K562 (cell line): Measurements from ENCODE around the gene ARHGAP8. TPM values are rescaled to one million over a fixed set of nuclear protein-coding genes. Genes with fewer than 3 reads are reported as not detected.

Source experiments
- ATAC-seq: fragments of 200-7000 bp; cut with Tn5 transposase; 3 replicates; pipeline ENCODE4 v1.9.1; 2020; ENCODE audit warnings: moderate library complexity
- BruUV-seq: library from RNA; stranded (reverse); fragments of 400-500 nt; replicated peaks from 2 replicates; lab custom pipeline; 2021; lab: Mats Ljungman, UMichigan
- CTCF ChIA-PET: fragments of 300-600 bp; formaldehyde crosslinking; extraction: SDS; loops from one replicate; lab custom pipeline; 2021; ENCODE audit warnings: low intra/inter-chr PET ratio; lab: Yijun Ruan, JAX
- POLR2A ChIA-PET: fragments of 300-600, 350-650 bp; sonication (Branson Sonifier 250); formaldehyde crosslinking; extraction: SDS; loops from one replicate; lab custom pipeline; 2021; ENCODE audit warnings: antibody characterized with exemption, inconsistent platforms; lab: Yijun Ruan, JAX
- DNase-seq, 4 experiments: peaks; one replicate each; pipeline versions ENCODE4 v3.0.0 to v3.0.0-alpha.2; 2011 to 2018; ENCODE audit warnings: low spot score in 3 of 4, mixed read lengths in 3 of 4; ENCODE audit errors: extremely low read depth in 1 of 4
- FAIRE-seq: peaks from 2 replicates; lab custom pipeline; 2011; peaks lifted over from hg19 to GRCh38; lab: Jason Lieb, UNC
- H2AFZ ChIP-seq: 2 replicates; pipeline ENCODE4 v1.6.0; 2011; ENCODE audit warnings: low read depth, low read length, control low read depth, inconsistent platforms
- H3K27ac ChIP-seq: fragments of 200-600 bp; 3 replicates; pipeline ENCODE4 v1.8.0; 2011; ENCODE audit warnings: low read depth, mild to moderate bottlenecking, control low read depth, inconsistent platforms, low read length, moderate library complexity, mixed read lengths; ENCODE audit errors: extremely low read depth
- H3K27me3 ChIP-seq, 2 experiments: fragments of 300-600 bp in 1 of 2; 2 replicates in 1 of 2; 3 replicates in 1 of 2; pipeline versions ENCODE4 v1.6.0 to v1.8.0; 2011; ENCODE audit warnings: inconsistent platforms in 2 of 2, low read length in 2 of 2, mild to moderate bottlenecking in 1 of 2, mixed read lengths in 1 of 2, moderate library complexity in 1 of 2; ENCODE audit not compliant: control insufficient read depth in 2 of 2, insufficient read depth in 2 of 2
- H3K36me3 ChIP-seq: fragments of 300-600 bp; 3 replicates; pipeline ENCODE4 v1.8.0; 2011; ENCODE audit warnings: mild to moderate bottlenecking, low read length, inconsistent platforms; ENCODE audit not compliant: control insufficient read depth, insufficient read depth
- H3K4me1 ChIP-seq, 2 experiments: fragments of 200-600 bp in 1 of 2; replicated peaks in 1 of 2; 2 replicates in 1 of 2; 3 replicates in 1 of 2; pipeline versions ENCODE4 v1.5.1 to v1.8.0; 2011; ENCODE audit warnings: inconsistent platforms in 2 of 2, low read length in 2 of 2, mild to moderate bottlenecking in 1 of 2, mixed read lengths in 1 of 2, moderate library complexity in 1 of 2; ENCODE audit not compliant: control insufficient read depth in 2 of 2, insufficient read depth in 2 of 2
- H3K4me2 ChIP-seq: 2 replicates; pipeline ENCODE4 v1.6.1; 2011; ENCODE audit warnings: low read length, control low read depth, inconsistent platforms, mixed read lengths; ENCODE audit not compliant: insufficient read depth
- H3K4me3 ChIP-seq: fragments of 200-600 bp; sonication (generic), shearing (Covaris generic); 2 replicates; pipeline ENCODE4 v1.5.1; 2016; ENCODE audit warnings: control low read depth, inconsistent platforms
- H3K79me2 ChIP-seq: fragments of 200-600 bp; 3 replicates; pipeline ENCODE4 v1.8.0; 2011; ENCODE audit warnings: low read length, inconsistent platforms; ENCODE audit not compliant: control insufficient read depth, insufficient read depth
- H3K9ac ChIP-seq, 2 experiments: 2 replicates each; pipeline versions ENCODE4 v1.6.0 to v1.6.1; 2011; ENCODE audit warnings: low read depth in 2 of 2, low read length in 2 of 2, control low read depth in 1 of 2, inconsistent platforms in 1 of 2, mild to moderate bottlenecking in 1 of 2, mixed read lengths in 1 of 2; ENCODE audit not compliant: insufficient read depth in 1 of 2
- H3K9me1 ChIP-seq: one replicate; pipeline ENCODE4 v1.6.0; 2011; ENCODE audit warnings: inconsistent platforms, mild to moderate bottlenecking, low read length, moderate library complexity; ENCODE audit not compliant: control insufficient read depth, insufficient read depth
- H3K9me3 ChIP-seq: replicated peaks from 2 replicates; pipeline ENCODE4 v1.5.1; 2011; ENCODE audit warnings: low read depth, low read length, inconsistent platforms; ENCODE audit not compliant: control insufficient read depth, insufficient read depth
- H4K20me1 ChIP-seq: replicated peaks from 2 replicates; pipeline ENCODE4 v1.6.1; 2011; ENCODE audit warnings: low read length, inconsistent platforms, mixed read lengths; ENCODE audit not compliant: control insufficient read depth, insufficient read depth
- CHD2 ChIP-seq: IDR thresholded peaks from 2 replicates; pipeline ENCODE4 v1.6.1; 2011; ENCODE audit warnings: low read depth, low read length
- GATAD2A ChIP-seq: fragments of 450-650 bp; IDR thresholded peaks from 2 replicates; pipeline ENCODE4 v1.6.1; 2017
- MEIS2 ChIP-seq: fragments of 450-650 bp; IDR thresholded peaks from 2 replicates; pipeline ENCODE4 v1.6.1; 2014; ENCODE audit warnings: mild to moderate bottlenecking; ENCODE audit not compliant: partially characterized antibody
- POLR2G ChIP-seq: fragments of 200-400 bp; formaldehyde crosslinking; IDR thresholded peaks from 2 replicates; pipeline ENCODE4 v1.6.1; 2017; ENCODE audit warnings: low read depth, mild to moderate bottlenecking, antibody characterized with exemption, low read length, moderate library complexity
- SRSF9 ChIP-seq: fragments of 200-400 bp; formaldehyde crosslinking; IDR thresholded peaks from 2 replicates; pipeline ENCODE4 v1.6.1; 2017; ENCODE audit warnings: low read depth, low read length, borderline replicate concordance
- ZNF764 ChIP-seq: fragments of 250-450 bp; sonication (Bioruptor Pico); IDR thresholded peaks from 2 replicates; pipeline ENCODE4 v1.4.0; 2020; ENCODE audit warnings: low read depth, mild to moderate bottlenecking, moderate library complexity
- WGBS: fragments of 100-300 bp; shearing (Covaris generic); methylation state at CpG from one replicate; pipeline ENCODE4 v1.1.6; 2016; ENCODE audit warnings: low coverage, mixed read lengths; ENCODE audit not compliant: insufficient coverage; ENCODE audit errors: missing lambda C conversion rate; 5-methylcytosine and 5-hydroxymethylcytosine counted together
- in situ Hi-C: fragments of 300-500 bp; cut with MboI; formaldehyde crosslinking; loops from 4 replicates; pipeline ENCODE4 v1.15.0; 2018; ENCODE audit warnings: inconsistent platforms, mixed read lengths
- intact Hi-C: fragments of 100-400 bp; cut with micrococcal nuclease; formaldehyde crosslinking; loops from 2 replicates; pipeline ENCODE4 v1.14.2; 2022
- polyA plus RNA-seq, 8 experiments: library from polyadenylated mRNA; depleted of rRNA in 4 of 8; stranded (reverse) in 5 of 8; unstranded in 3 of 8; fragments of >200 nt; fragmentation: Nextera tagmentation in 2 of 8; fragmentation: Illumina TruSeq in 1 of 8; extraction: Ambion mirVana in 2 of 8; extraction: Trizol in 1 of 8; gene quantifications; 2 replicates each; pipeline versions ENCODE4 v1.2.1 to v1.2.3, GENCODE V29; 2011 to 2014; ENCODE audit warnings: inconsistent platforms in 1 of 8, missing spikeins in 1 of 8
- total RNA-seq, 7 experiments: library from RNA; depleted of rRNA in 6 of 7; stranded (reverse); fragments of >200 nt in 6 of 7; fragmentation: Illumina TruSeq in 2 of 7; extraction: Trizol in 2 of 7; gene quantifications; 2 replicates each; pipeline versions ENCODE4 v1.2.1 to v1.2.3, GENCODE V29; 2011 to 2021; ENCODE audit warnings: low replicate concordance in 1 of 7
- TF ChIP-seq, protein P1 (sequence below): sonication (generic); formaldehyde crosslinking; IDR thresholded peaks from 2 replicates; pipeline ENCODE4 v1.8.0; 2023; ENCODE audit warnings: mild to moderate bottlenecking, missing genetic modification reagents
- TF ChIP-seq, protein P2 (sequence below), 2 experiments: fragments of 450-650 bp; IDR thresholded peaks; 2 replicates each; pipeline ENCODE4 v1.6.1; 2018; ENCODE audit warnings: mild to moderate bottlenecking in 2 of 2, low read depth in 1 of 2; ENCODE audit not compliant: partially characterized antibody in 2 of 2

The ARHGAP8 gene
- total and polyA plus RNA-seq, 9 of the 15 experiments (the other 6 are each of a cell fraction or from before 2014, with no cell fraction given): 0.15 to 2.2 (median 0.62) TPM

DNA sequence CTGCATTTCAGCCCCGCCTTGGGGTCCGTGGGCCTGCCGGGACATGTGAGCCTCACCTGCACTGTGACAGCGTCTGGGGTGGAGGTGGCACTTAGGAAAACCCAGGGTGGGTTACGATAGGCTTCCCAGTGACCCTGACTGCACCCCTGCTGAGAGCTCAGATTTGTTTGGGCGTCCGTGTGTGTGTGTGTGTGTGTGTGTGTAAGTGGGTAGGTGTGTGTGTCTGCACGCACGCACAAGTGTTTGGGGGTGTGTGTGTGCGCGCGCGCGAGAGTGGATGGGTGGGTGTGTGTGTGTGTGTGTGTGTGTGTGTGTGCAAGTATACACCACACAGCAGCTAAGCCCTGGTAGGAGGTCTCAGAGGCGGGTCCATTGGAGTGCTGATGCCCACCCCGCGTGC is 12.1 kb upstream of the ARHGAP8 start:
- Histone ChIP-seq H3K27me3 (no peaks in the 10 kb centered on the region), H3K36me3 (no peaks in the 10 kb centered on the region), H3K9me1 (no peaks in the 10 kb centered on the region), H3K27ac (no peak overlapping the region), H3K4me1 (peaks cover 0 to 39% of the 10 kb centered on the region in 2 experiments; a peak in 2 of 5 replicates), H2AFZ (no peak overlapping the region), H3K4me2 (no peak overlapping the region), H3K9me3 (no peaks in the 10 kb centered on the region), H4K20me1 (peaks cover 21% of the 10 kb centered on the region), H3K4me3 (no peak overlapping the region), H3K79me2 (no peaks in the 10 kb centered on the region), H3K9ac (no peak overlapping the region)
- in situ Hi-C loops: no loop called here
- no peak for DNase-seq
- ChIA-PET POLR2A (interaction anchor here (0.8 kb wide), 1 partner anchor 10 kb away, joined by 3 read pairs; no protein-coding TSS in a partner anchor), CTCF (no interaction called here)
- intact Hi-C loops: no loop called here
- no peak for ATAC-seq
- TF ChIP-seq POLR2G (peak; percentile 56; the same call in 1 of the 2 replicates), GATAD2A (no peak)
- WGBS: 34% methylated on average over 5 of the region's 17 CpGs
- no TSS peak for BruUV-seq
- no peak for FAIRE-seq

DNA sequence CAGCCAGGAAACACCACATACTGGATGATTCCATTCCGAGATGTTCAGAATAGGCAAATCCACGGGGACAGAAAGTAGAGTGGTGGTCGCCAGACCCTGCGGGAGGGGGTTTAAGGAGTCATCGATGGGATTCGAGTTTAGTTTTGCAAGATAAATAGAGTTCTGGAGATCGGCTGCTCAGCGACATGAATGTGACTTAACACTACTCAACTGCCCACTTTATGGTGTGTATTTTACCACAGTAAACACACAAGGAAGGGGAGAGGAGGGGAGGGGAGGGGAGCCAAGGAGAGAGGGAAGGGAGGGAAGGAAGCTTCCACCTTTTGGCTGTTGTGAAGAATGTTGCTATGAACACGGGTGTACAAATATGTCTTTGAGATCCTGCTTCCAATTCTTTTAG is 10.4 kb upstream of the ARHGAP8 start:
- H3K36me3 ChIP-seq: no peaks in the 10 kb centered on the region
- H3K27ac ChIP-seq: no peak overlapping the region
- H3K9me3 ChIP-seq: no peaks in the 10 kb centered on the region
- no peak overlapping the region for H3K9ac ChIP-seq
- no TSS peak for BruUV-seq
- 94% methylated on average over 4 of the region's 9 CpGs for WGBS
- no peaks in the 10 kb centered on the region for H3K79me2 ChIP-seq
- peaks cover under 1 to 23% of the 10 kb centered on the region in 2 experiments; a peak in 3 of 5 replicates for H3K4me1 ChIP-seq
- H3K27me3 ChIP-seq: no peaks in the 10 kb centered on the region
- intact Hi-C loops (no loop called here), in situ Hi-C loops (no loop called here)
- no peaks in the 10 kb centered on the region for H3K9me1 ChIP-seq
- FAIRE-seq (no peak), DNase-seq (no peak), ATAC-seq (no peak)
- H2AFZ ChIP-seq: no peak overlapping the region
- H3K4me2 ChIP-seq: no peak overlapping the region
- ChIA-PET POLR2A (no interaction called here), CTCF (no interaction called here)
- peaks cover 11% of the 10 kb centered on the region; the same call in 1 of the 2 replicates for H4K20me1 ChIP-seq
- no peak overlapping the region for H3K4me3 ChIP-seq
- no peak for TF ChIP-seq ZNF764 (CRISPR knock-in tag)
- no peak for TF ChIP-seq MEIS2
- no peak for TF ChIP-seq CHD2
- TF ChIP-seq SRSF9: no peak
- TF ChIP-seq, protein P1, sequence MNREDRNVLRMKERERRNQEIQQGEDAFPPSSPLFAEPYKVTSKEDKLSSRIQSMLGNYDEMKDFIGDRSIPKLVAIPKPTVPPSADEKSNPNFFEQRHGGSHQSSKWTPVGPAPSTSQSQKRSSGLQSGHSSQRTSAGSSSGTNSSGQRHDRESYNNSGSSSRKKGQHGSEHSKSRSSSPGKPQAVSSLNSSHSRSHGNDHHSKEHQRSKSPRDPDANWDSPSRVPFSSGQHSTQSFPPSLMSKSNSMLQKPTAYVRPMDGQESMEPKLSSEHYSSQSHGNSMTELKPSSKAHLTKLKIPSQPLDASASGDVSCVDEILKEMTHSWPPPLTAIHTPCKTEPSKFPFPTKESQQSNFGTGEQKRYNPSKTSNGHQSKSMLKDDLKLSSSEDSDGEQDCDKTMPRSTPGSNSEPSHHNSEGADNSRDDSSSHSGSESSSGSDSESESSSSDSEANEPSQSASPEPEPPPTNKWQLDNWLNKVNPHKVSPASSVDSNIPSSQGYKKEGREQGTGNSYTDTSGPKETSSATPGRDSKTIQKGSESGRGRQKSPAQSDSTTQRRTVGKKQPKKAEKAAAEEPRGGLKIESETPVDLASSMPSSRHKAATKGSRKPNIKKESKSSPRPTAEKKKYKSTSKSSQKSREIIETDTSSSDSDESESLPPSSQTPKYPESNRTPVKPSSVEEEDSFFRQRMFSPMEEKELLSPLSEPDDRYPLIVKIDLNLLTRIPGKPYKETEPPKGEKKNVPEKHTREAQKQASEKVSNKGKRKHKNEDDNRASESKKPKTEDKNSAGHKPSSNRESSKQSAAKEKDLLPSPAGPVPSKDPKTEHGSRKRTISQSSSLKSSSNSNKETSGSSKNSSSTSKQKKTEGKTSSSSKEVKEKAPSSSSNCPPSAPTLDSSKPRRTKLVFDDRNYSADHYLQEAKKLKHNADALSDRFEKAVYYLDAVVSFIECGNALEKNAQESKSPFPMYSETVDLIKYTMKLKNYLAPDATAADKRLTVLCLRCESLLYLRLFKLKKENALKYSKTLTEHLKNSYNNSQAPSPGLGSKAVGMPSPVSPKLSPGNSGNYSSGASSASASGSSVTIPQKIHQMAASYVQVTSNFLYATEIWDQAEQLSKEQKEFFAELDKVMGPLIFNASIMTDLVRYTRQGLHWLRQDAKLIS: no peak
- TF ChIP-seq, protein P2, sequence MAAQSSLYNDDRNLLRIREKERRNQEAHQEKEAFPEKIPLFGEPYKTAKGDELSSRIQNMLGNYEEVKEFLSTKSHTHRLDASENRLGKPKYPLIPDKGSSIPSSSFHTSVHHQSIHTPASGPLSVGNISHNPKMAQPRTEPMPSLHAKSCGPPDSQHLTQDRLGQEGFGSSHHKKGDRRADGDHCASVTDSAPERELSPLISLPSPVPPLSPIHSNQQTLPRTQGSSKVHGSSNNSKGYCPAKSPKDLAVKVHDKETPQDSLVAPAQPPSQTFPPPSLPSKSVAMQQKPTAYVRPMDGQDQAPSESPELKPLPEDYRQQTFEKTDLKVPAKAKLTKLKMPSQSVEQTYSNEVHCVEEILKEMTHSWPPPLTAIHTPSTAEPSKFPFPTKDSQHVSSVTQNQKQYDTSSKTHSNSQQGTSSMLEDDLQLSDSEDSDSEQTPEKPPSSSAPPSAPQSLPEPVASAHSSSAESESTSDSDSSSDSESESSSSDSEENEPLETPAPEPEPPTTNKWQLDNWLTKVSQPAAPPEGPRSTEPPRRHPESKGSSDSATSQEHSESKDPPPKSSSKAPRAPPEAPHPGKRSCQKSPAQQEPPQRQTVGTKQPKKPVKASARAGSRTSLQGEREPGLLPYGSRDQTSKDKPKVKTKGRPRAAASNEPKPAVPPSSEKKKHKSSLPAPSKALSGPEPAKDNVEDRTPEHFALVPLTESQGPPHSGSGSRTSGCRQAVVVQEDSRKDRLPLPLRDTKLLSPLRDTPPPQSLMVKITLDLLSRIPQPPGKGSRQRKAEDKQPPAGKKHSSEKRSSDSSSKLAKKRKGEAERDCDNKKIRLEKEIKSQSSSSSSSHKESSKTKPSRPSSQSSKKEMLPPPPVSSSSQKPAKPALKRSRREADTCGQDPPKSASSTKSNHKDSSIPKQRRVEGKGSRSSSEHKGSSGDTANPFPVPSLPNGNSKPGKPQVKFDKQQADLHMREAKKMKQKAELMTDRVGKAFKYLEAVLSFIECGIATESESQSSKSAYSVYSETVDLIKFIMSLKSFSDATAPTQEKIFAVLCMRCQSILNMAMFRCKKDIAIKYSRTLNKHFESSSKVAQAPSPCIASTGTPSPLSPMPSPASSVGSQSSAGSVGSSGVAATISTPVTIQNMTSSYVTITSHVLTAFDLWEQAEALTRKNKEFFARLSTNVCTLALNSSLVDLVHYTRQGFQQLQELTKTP (IDR thresholded peaks at IDR 0.05; ENCODE audit: low read depth in 1 of 2, partially characterized antibody in 2 of 2): no peak
